HG03378 (cell line): ENCODE results near the gene TENT5C.

Source experiments
- ATAC-seq: cut with Tn5 transposase; IDR thresholded peaks from one replicate; pipeline ENCODE4 v1.9.1; 2021; ENCODE audit warnings: mild to moderate bottlenecking, moderate library complexity; ENCODE audit not compliant: unreplicated experiment

Gene TENT5C

GRCh38 chr1:117672756-117673155, 66.9 kb downstream of the TENT5C start:
- no peak for ATAC-seq

- ATAC-seq, result no peak
These were observed 67.6 kb downstream of the TENT5C start for GRCh38 chr1:117673405-117673804.

- peak; percentile 49 for ATAC-seq
These were observed 68.9 kb downstream of the TENT5C start for GRCh38 chr1:117674521-117675400.

GRCh38 chr1:117675907-117676430, 70.1 kb downstream of the TENT5C start:
- no peak for ATAC-seq

- no peak for ATAC-seq
These were observed 70.8 kb downstream of the TENT5C start for GRCh38 chr1:117676615-117677130.
